Pulmonary artery endothelial cell (primary cell): ENCODE results near the gene KCTD4. TPM values are rescaled to one million over a fixed set of nuclear protein-coding genes. Genes with fewer than 3 reads are reported as not detected.
"Not testable (repeated sequence)": the region's sequence is repeated elsewhere in the genome, so short reads cannot be mapped to it uniquely, and the experiment has no call there.

ENCODE experiments used
- DNase-seq: peaks from one replicate; pipeline ENCODE4 v3.0.0-alpha.2; 2011; ENCODE audit warnings: low read depth, low spot score
- total RNA-seq: library from RNA; depleted of rRNA; stranded (reverse); fragments of >200 nt; gene quantifications from 2 replicates; pipeline ENCODE4 v1.2.3, GENCODE V29; 2014

The KCTD4 gene
- not detected in 2 replicates for total RNA-seq

GRCh38 chr13:45200701-45201232, at the start of gene KCTD4:
Gene KCTD4 (minus strand): TSS chr13:45201045. CDS start chr13:45194567, 6,478 bp downstream.
- no peak for DNase-seq

GRCh38 chr13:45249662-45250061, 48.8 kb upstream of the KCTD4 start:
- DNase-seq, result no peak

GRCh38 chr13:45244736-45245135, 43.9 kb upstream of the KCTD4 start:
- not testable (repeated sequence) for DNase-seq

DNA sequence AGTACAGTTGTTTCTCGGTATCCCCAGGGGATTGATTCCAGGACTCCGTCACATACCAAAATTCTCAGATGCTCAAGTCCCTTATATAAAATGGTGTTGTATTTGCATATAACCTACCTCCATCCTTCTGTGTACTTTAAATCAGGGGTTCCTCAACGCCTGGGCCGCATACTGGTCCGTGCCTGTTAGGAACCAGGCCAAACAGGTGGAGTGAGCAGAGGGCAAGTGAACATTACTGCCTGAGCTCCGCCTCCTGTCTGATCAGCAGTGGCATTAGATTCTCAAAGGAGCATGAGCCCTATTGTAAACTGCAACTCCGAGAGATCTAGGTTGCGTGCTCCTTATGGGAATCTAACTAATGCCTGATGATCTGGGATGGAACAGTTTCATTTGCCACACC, 42.2 kb upstream of the KCTD4 start:
- DNase-seq, result no peak

GRCh38 chr13:45242524-45242923, 41.7 kb upstream of the KCTD4 start:
- no peak for DNase-seq

- DNase-seq, result no peak
These were observed 41.2 kb upstream of the KCTD4 start for GRCh38 chr13:45242070-45242469.

DNA sequence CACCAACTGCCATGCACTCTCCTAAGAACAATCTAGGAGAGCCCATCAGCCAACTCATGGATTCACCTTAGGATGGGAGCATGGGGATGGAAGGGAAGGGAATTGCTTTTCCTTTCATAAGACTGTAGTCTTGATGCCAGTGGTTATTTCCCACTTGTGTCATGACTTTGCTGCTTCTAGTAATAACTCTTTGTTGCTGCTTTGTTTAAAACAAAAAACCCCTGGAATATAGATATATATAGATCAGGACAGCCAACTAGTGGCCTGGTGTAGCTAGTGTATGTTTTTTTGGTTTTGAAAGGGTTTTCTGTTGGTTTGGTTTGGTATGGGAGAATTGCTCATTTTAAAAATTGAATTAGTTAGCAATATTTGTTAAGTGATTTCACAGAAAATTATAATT, 39.3 kb upstream of the KCTD4 start:
- no peak for DNase-seq

DNA sequence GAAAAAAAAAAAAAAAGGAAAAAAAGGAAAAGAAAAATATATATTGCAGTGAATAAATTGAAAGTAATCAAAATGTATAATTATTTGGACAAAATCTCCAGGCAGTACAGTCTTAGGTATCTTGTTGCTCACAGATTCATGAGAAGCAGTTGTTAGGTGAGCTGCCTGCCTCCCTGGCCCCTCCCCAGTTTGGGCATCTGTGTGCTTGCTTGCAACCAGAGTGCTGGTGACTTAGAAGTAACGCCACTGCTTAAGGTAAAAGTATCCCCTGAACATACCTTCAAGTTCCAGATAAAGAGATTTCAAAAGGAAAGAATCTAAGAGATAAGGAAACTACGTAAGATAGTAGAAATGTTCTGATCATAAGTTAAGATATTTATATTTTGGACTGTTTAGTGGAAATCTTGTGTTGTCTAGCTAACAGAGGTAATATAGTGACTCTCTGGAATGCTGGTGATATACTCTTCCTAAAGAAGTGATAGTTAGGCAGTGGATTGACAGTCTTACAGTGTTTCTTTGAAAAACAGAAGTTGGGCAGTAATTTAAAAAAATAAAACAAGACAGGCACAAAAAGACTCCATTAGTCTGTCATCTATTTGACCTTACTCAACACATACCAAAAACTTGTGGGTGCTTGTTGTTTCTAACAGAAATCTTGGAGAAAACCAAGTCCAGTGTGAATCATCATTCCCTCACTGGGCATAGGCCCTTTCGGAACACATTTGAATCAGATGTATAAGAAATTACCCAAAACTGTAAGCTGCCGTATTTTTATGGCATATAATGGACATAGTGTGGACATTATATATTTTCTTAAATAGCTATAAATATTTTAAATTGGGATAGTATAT, 38.3 kb upstream of the KCTD4 start:
- DNase-seq, result no peak

DNA sequence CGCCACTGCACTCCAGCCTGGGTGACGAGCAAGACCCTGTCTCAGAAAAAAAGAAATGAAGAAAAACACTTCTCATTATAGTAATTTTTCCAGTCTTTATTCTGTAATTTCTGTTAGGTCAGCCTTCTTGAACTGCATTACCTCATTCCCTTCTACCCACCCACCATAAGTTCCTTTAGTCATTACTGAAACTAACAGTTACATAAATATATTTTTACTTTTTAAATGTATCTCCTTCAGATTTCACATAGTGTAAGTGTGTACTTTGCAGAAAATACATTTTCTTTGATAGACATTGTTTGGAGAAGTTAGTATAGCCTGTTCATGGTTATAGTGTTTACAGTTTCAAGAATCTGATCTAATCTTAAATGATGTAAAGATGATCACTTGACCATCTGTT, 31.7 kb upstream of the KCTD4 start:
- no peak for DNase-seq

GRCh38 chr13:45231722-45232121, 30.9 kb upstream of the KCTD4 start:
- DNase-seq, result no peak

- no peak for DNase-seq
These were observed 30.5 kb upstream of the KCTD4 start for GRCh38 chr13:45231305-45231704.

GRCh38 chr13:45229172-45229571, 28.3 kb upstream of the KCTD4 start:
- DNase-seq, result no peak

DNA sequence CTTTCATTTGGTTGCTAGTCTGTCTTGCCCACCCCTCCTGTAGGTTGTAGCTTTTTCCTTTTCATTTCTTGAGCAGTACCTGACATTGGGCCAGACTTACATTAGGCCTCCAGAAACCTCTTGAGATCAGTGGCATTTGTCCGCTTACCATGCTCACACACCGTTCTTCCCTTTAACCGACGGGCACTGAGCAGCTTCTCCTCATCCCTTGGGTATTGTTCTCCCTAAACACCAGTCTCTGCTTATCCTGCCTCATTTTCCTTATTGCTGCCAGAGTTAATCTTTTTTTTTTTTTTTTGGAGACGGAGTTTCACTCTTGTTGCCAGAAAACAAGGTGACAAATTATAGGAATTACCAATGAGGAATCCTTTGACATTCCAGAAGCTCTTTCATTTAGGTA, 27.2 kb upstream of the KCTD4 start:
- DNase-seq, result no peak

DNA sequence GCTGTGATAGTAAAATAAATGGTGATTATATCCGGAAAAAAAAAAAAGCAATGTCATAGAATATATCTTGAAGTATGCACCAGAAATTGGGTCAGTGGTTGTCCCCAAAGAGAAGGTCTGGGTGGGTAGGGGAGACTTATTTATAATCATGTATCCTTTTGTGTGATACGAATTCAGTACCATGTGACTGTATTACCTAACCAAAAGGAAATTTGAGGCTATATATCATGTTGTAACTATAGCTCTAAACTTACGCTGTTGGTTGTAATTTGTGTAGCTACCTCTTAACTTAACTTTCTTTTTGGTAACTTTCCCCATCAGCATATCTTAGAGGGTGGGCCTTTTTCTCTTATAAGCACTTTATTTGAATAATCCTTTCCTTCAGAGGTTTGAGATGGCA, 25.2 kb upstream of the KCTD4 start:
- no peak for DNase-seq

GRCh38 chr13:45225370-45225769, 24.5 kb upstream of the KCTD4 start:
- no peak for DNase-seq

GRCh38 chr13:45224176-45224575, 23.3 kb upstream of the KCTD4 start:
- no peak for DNase-seq

GRCh38 chr13:45222919-45223318, 22.1 kb upstream of the KCTD4 start:
- DNase-seq, result no peak

DNA sequence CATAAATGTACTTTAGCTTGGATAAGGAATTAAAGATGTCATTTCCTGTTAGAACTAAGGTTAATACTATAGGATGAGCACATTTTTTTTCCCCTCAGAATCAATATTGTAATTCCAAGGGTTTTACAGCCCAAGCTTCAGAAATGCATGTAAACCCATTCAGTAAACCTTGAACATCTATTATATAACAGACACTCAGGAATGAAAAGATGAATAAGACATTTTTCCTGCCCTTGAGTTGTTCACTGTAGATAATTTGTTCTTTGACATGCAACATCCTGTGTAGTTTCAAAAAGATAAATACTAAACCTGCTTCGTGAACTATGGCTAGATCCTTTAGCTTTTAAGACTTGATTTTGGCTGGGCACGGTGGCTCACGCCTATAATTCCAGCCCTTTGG, 21.7 kb upstream of the KCTD4 start:
- no peak for DNase-seq

DNA sequence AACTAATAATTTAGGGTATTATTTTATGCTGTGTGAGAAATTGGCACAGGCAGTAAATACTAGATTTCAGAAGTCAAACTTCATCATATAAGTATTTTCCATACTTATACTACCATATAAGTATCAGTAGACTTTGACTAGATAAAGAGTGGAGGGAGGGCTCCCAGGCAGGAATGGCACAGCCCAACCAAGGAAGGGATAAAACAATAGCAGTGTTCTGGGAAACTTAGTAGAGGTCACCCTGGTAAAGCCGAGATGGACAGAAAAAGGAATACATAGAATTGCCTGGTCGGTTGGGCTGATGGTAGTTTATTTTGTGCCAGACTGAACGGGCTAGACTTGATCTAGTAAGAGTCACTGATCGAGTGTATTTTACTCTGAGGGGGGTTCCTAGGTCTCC, 19.6 kb upstream of the KCTD4 start:
- DNase-seq, result no peak

DNA sequence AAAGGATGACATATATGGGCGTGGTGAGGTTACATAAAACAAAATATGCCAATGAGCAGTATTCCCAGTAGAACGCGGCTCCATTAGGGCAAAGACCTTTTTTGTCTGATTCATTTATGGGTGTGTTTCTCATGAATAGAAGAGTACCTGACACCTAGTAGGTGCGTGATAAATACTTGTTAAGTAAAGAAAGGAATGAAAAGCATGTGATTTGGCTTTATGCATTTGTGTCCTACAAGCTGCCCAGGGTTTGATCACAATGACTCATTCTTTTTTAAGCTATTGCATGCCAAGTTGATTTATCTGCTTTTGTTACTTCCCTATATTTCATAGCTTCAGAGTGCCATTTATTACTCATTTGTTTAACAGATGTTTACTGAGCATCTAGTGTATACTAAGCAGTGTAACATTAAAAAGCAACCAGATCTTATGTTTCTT, 19.1 kb upstream of the KCTD4 start:
- DNase-seq, result no peak

DNA sequence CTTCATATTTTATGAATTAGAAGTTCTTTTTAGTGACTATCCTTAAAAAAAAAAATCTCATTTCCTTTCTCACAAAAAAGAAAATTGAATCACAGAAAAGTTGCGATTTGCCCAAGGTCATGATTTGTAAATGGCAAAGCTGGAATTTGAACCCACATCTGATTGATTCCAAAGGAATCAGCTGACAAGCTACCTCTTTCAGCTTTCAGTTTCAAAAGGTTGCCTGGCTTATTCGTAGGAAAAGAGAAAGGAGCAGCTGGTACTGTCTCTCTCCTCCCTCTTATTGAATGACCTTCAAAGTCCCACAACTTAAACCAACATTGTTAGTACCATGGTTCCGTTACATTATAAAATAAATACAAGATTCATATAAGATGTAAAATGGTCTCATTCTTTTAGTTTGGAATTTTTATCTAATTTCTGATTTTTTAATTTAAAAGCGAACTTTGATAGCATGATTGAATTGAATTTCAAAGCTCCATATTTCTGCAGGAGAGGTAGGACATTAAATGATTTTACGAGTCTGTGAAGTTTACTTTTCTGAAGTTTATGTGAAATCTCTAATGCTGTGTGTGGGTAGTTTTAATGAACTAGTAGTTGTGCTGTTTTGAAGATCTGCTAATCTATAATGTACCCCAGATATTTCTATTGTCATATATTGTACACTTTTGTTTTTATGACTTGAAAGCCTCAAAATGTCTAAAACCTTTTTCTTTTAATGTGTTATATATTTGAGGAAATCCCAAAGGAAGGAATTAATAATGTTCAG, 18.5 kb upstream of the KCTD4 start:
- DNase-seq, result no peak

DNA sequence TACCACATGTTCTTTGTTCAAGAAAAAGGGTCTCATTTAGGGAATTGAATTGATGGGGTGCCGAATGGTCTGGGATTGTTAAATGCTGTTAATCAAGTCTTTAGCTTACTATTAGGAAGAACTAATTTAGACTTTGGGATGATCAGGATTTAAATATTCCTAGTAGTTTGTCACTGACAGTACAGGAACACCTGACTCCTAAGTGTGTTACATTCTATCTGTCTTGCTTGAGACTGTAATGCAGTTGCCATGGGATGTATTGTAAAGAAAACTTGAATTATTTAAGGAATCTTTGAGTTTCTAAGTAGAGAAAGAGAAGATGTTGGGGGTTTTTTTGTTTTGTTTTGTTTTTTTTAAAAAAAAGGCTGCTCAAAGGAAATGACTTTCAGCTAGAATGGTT, 17.8 kb upstream of the KCTD4 start:
- no peak for DNase-seq
